GM18867 (cell line): ENCODE results near the gene CCDC136.

Experiments used
- ATAC-seq: cut with Tn5 transposase; IDR thresholded peaks from one replicate; pipeline ENCODE4 v1.9.1; 2021; ENCODE audit warnings: mild to moderate bottlenecking, moderate library complexity; ENCODE audit not compliant: unreplicated experiment

Gene CCDC136

DNA sequence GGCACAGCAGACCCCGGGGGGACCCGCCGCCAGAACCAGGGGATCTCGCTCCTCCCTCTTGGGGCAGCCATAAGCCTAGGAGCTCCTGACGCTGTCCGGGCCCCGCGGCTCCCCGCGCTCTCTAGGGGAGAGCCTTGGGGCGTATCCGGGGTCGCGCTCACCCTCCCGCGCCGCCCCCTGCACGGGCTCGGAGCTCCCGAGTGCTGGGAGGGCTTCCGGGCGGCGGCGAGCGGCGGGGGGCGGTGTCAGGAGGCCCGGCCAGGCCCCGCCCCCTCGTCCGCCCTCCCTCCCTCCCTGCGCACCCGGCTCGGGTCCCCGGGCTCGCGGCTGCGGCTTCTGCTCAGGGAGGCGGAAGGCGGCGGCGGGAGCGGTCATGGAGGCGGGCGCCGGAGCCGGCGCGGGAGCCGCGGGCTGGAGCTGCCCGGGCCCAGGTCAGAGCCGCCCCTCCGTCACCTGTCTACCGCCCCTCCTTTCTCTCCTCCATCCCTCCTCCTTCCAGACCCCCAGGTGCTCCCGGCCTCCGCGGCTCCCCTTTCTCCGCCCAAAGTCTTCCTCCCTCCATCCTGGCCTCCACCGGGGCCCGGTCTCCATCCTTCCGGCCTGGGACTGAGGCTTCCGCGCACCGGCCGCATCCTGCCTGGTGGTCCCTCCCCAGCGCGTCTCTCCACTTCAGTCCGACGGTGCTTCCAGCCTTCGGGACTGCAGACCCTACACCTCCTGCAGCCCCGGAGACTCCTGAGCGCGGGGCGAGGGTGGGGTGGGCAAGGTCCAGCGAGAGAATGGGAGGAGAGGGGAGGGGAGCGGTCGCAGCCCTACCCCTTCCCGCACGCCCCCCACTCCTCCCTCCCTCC lies at the start of gene CCDC136:
Gene CCDC136, plus strand, starts transcription at position 848 of the 851 bp plus-strand sequence. CDS start 444 bp downstream, outside the sequence.
- ATAC-seq, result peak; percentile 85

DNA sequence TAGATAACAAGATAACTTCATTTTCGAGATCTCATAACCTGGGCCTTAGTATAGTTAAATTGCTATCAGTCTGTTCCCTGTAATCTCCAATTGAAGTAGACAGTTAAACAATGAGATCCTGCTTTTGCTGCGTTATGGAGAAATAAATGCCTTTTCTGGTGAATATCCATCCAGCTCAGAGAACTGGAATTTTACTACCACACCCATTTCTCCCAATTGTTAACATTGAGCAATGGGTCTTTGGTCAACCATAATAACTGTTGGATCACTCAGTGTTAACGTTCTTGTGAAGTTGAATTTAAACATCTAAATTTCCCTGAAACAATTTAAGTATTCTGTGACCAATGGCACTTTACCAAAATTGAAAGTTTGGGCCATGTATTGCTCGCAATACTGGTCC lies 49.6 kb upstream of the CCDC136 start:
- ATAC-seq, result no peak

DNA sequence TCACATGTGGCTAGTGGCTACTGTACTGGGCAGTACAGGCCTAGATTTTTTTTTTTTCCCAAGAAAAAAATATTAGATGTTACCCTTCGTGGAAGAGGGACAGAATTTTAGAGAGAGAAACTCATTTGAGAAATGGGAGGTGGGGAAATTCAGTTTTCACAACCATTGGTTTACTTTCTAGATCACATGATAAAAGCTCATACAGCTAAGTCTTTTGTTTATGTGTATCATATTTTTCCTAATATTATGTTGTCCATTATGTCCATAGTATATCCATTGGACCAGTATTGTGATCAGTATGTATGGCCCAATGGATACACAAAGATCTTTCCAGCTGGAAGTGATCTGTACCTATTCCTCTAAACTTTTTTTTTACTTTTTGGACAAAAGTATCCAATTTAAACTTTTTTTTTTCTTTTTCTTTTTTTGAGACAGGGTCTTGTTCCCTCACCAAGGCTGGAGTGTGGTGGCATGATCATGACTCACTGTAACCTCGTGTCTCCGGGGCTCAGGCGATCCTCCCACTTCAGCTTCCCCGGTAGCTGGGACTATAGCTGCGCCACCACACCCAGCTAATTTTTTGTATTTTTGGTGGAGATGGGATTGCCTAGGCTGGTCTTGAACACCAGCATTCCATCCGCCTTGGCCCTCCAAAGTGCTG lies 48.5 kb upstream of the CCDC136 start:
- no peak for ATAC-seq

DNA sequence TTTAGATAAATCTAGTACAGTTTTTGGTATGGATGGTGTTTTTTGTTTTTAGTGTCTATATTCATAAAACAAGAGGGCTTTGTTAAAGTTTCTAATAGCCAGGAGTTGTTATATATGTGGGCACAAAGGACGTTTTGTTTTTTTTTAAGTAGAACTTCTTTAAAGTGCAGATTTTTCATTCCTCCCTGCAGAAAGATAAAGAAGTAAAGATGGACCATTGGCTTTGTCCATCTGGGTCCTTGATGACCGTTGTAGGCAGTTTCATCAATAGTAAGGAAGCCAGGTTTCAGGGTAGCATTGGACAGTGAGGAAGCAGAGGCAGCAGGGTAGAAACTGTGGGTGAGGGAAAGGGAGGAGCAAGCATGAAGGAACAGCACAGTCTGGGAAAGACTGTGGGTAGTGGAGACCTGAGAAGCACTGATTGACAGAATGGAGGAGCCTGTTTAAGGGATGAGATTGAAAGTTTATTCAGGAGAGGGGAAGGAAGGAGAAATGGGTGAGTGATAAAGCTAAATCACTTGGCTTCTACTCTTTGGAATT lies 47.3 kb upstream of the CCDC136 start:
- ATAC-seq, result no peak

DNA sequence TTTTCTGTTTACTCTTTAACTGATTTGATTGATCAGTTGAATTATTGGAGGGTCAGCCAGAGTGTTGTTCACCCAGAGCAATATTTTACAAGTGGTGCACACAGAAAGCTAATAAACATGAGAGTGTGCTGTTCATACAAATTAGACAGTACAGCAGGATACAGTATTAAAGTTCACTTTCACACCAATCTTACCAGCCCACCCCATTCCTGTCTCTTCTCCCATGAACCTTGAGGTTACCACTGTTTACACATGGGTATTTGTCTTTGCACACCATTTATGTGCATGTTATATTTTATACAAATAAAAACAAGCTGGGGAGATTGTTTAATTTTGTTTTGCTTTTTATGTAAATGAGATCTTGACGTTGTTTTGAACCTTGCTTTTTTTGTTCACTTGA lies 46.1 kb upstream of the CCDC136 start:
- ATAC-seq, result no peak

DNA sequence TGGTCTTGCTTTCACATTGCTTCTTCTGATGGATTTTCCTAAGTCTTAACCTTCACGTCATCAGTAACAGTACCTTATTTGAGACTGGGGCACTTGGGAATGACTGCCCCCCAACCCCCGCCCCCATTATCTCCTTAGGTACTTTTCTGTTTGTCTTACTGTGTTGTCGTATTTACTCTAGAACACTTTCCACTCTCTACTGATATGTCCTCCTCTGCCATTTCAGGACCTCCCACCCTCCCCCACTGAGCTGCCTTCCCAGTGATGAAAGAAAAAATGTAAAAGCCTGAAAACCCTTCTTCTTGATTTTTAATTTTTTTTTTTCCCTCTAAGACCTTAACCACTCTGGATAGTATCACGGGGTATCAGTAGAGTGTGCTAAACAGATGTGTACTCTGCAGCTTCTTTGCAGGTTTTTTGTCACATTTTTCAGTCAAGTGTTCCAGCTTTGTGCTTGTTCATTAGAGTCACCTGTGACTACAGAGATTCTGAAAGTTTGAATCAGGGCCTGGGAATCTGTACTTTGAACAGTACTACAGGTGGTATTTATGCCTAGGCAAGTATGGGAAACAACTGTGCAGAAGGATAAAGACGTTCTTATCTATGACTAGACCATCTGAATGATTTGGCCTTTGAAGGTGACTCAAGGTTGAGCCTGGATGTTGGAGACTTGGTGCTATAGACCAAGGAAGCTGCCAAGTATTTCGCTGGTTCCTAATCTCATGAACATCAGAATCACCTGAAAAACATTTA lies 44.3 kb upstream of the CCDC136 start:
- no peak for ATAC-seq

DNA sequence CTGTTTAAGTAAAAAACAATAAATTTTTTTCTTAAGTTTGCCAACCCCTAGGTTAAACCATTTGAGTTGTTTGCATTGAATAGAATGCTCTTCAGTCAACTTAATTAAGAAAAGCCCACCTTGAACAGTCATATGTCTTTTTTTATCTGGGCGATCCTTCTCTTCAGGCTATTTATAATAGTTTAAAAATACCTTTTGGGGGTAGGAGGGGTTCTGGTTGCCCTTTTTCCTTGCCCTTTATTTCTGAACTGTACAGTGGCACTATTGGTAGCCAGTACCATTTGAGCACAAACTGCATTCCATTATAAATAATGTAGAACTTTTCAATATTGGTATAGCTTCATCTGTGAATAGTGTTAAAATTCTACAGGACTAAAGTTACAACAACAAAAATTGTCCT lies 39.5 kb upstream of the CCDC136 start:
- no peak for ATAC-seq

DNA sequence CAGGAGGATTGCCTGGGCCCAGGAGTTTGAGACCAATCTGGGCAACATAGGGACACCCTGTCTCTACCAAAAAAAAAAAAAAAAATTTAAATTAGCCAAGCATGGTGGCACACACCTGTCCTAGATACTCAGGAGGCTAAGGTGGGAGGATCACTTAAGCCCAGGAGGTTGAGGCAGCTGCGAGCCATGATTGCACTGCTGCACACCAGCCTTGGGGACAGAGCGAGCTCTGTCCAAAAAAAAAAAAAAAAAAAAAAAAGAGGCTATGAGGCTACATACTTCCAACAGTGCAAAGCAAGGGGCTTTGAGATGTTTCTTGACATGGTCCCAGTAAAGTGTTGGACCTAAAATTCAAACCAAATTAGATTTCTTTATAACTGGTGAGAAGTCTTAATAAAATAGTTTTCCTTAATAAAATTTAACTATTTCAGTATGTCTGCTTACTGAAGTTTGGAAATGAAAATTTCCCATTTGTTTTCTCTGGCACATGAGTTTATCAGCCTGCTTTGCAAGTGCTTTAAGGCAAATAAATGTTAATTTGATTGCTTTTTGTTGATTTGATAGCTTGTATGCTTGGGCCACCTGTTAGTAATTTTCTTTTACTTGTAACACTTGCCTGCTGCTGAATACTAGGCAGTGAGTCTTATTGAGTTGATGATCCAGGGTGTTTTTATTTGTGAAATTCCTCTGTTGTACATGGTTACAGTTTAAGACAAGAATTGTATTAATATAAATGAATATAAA lies 36.5 kb upstream of the CCDC136 start:
- no peak for ATAC-seq

DNA sequence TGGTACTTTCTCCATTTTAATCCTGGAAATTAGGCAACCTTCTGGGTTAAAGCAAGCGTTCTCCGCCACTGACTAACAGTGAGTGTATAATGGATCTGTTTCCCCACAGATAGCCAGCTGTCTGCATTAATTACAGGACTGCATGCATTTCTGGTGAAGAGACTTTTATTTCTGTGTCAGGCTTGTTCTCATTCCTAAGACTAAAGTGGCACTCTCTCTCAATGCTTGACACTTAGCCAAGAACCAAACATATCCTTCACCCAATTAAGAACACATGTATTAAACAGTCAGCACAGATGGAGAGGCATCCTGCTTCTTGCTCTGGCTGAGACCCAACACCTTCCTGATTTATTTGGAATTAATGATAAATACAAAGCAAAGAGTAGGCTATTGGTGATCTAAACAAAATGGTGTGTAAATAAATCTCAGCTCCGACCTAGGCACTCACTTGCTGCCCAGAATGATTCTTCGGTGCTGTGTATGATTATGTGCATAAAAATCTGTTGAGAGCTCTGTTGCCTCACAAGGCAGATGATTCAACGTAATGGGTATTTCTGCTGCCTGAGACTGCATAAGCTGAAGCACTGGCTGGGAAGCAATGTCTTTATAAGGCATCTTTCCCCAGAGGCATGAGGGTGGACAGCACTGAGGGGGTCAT lies 35.8 kb upstream of the CCDC136 start:
- no peak for ATAC-seq

DNA sequence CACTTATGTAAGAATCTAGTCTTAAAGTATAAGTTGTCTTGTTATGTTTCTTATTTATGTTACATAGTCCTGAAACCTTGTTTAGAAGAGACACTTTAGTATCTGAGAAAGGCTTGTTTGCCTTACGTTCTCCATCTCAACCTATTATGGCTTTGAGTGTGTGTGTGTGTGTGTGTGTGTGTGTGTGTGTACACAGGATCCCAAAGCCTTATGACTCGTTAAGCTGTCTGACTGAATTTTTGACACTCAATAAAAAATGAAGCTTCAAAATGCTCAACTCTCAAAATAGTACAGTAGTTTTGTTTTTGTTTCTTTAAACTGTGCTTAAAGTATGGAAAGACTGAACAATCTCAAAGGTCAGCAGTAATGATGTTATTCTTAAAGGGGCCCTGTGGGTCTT lies 34.6 kb upstream of the CCDC136 start:
- ATAC-seq, result no peak

DNA sequence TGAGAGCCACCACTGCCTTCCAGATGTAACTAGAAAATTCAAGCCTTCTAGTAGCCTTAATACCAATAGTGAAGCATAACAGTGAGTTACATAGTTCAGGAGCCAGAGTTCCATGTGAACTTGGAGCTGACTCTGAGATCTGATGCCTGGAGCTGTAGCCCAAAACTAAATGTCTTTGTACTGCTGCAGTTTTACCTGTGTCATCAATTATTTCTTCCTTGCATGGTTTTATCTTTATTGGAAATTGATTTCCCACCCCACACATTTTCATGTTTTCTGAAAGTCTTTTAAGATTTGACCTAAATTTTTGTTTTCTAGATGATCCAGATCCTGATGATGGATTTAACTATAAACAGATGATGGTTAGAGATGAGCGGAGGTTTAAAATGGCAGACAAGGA lies 33.2 kb upstream of the CCDC136 start:
- ATAC-seq, result no peak

DNA sequence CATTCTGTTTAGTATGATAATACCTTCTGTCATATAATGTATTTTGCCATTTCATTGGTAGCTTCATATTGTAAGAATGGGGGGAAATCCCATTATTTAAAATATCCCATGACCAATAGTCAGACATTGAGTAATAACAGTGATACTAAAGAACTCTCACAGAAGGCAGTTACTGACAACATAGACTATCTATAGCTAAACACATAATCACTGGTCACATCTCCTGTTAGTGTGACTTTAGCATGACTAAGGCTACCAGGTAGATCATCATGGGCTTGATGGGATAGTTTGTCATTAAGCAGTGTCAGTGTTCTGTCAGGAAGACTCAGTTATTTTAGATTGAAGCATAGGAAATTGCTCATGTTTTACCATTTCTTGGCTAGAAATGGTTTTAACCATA lies 32.5 kb upstream of the CCDC136 start:
- ATAC-seq, result no peak

DNA sequence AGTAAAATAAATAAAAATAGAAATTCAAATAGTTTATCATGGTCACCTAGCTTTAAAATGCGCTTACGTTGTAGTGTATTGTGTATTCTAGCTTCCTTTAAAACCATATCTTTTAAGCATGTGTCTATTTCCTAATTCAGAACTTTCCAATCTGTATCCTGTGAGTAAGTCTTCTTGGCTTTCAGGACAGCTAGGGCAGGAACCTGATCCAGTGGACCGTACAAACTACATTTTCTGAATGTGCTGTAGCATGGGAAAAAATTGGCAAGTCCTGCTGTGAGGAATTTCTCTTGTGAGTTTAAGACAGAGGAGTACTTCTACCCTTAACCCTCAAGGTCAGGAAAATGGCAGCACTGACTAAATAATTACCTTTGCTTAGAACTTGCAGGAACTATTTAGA lies 28.2 kb upstream of the CCDC136 start:
- no peak for ATAC-seq

DNA sequence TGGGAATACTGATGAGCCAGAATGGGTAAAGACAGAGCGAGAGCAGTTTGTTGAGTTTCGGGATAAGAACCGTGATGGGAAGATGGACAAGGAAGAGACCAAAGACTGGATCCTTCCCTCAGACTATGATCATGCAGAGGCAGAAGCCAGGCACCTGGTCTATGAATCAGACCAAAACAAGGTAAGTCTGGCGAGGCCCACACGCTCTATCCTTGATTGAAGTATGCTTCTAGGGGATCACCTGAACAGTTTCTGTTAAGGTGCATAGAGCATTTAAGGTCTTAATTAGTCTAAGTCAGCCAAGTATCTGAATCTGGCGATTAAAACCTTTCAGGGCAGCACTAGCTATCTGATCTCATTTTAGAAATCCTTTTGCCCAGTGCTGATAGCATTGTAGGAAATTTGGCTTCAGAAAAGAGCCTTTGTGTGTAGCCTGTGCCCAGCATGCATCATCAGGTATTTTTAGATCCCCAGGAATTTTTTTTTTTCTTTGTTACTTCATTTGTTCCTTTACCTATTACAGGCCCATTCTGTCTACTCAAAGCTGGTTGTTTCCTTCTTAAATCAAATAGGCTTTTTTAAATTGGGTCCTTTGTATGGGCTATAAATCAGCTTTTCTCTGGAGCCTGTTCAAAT lies 24.2 kb upstream of the CCDC136 start:
- ATAC-seq, result no peak

DNA sequence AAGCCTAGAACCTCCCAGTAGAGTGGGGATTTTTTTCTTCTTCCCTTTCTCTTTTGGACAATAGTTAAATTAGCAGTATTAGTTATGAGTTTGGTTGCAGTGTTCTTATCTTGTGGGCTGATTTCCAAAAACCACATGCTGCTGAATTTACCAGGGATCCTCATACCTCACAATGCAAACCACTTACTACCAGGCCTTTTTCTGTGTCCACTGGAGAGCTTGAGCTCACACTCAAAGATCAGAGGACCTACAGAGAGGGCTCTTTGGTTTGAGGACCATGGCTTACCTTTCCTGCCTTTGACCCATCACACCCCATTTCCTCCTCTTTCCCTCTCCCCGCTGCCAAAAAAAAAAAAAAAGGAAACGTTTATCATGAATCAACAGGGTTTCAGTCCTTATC lies 21.5 kb upstream of the CCDC136 start:
- ATAC-seq, result no peak

DNA sequence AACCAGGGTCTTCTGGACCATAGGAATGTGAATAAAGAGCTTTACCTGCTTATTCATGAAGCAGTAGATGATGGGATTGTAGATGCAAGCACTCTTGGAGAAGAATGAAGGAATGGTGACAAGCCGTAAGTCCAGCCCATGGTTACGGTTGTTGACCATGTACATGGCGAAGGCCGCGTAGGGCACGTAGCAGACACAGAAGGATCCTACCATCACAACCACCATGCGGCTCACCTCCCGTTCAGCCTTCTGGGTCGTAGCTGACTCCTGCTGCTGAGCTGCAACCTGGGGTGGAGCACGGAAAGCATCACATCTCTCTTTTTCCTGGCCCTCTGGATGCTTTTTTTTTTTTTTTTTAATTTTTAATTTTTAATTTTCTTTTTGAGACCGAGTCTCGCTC lies 18.2 kb upstream of the CCDC136 start:
- ATAC-seq, result no peak

DNA sequence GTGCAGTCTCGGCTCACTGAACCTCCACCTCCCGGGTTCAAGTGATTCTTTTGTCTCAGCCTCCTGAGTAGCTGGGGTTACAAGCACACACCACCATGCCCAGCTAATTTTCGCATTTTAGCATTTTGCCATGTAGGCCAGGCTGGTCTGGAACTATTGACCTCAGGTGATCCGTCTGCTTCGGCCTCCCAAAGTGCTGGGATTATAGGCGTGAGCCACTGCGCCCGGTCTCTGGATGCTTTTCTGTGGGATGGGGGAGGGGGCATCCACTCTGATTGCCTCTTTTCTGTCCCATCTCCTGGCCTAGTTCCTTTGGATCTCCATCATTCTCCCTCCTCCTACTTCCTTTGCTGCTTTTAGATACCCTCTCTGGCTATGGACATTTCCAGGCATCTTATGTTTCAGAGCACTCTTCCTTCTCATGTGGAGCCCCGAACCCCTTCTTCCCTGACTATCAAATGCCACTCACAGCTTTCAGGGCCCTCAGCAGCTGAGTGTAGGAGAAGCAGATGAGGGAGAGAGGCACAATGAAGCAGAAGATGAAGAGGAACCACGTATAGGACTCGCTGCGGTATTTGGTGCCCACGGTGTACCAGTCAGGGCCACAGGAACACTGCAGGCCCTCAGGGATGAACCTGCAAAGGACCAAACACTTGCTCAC lies 17.6 kb upstream of the CCDC136 start:
- ATAC-seq, result no peak

DNA sequence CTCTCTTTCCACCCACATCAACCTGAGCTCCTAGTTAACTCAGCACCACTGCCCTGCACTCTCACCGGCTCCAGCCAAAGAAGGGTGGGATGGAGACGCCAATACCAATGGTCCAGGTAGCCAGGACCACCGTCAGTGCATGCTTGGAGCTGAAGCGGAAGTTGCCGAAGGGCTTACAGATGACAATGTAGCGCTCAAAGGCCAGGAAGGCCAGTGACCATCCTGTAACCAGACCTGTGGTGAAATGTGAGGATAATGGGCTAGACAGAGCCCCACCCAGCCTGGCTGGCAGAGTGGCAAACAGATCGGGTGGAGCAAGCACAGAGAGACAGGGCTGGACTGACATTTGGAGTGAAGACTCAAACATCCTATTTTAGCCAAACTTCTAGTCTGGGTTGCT lies 16.8 kb upstream of the CCDC136 start:
- ATAC-seq, result no peak

DNA sequence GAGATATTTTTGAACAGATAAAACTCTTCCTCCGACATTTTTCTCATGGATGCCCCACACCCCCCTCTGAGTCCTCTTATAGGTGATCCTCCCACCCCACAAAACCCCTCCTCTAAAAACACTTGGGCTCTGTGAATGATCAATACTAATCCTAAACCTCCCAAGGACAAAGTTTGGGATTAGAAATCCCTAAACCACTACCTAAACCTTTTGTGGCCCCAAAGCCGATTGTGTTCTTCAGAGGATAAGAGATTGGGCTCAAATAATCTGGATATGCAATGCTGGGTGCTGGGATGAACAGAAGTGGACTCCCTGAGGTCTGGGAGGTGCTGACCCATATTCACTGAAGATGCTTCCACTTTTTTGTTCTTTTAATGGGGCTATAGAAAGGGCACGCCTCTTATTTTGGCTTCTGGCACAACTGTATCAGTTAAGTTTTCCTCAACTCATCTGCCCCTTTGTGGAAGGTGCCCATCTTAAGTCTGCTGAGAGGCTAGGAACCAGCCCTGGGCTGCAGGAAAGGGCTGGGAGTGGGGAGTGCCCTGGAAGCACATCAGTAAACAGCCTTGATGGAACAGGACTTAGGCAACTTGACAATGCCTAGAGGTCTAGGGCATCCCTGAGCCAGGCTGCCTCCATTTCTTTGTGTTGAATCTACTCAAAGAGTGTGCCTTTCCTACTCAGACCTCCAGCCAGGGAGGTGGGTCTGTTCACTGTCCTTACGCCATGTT lies 15.9 kb upstream of the CCDC136 start, which contains the start of gene OPN1SW:
Gene OPN1SW, minus strand, starts transcription at position 51 of the 731 bp plus-strand sequence. Its CDS starts 13 bp downstream, at position 38.
- no peak for ATAC-seq
